Endodermal cell (in vitro differentiated cells): ENCODE results near the gene TPSB2. TPM values are rescaled to one million over a fixed set of nuclear protein-coding genes. Genes with fewer than 3 reads are reported as not detected.
A peak's percentile ranks its signal among the peaks of the same experiment; 100 is the strongest.
"Not testable (repeated sequence)": the region's sequence is repeated elsewhere in the genome, so short reads cannot be mapped to it uniquely, and the experiment has no call there.

Experiments
- DNase-seq: peaks from one replicate; pipeline ENCODE4 v3.0.0-alpha.2; 2017
- H3K27ac ChIP-seq: 2 replicates; pipeline ENCODE4 v1.5.1; 2013; ENCODE audit warnings: mild to moderate bottlenecking, low read depth, low read length, moderate library complexity
- H3K27me3 ChIP-seq: 2 replicates; pipeline ENCODE4 v1.6.1; 2013; ENCODE audit warnings: mild to moderate bottlenecking, low read length, moderate library complexity; ENCODE audit not compliant: insufficient read depth, control insufficient read depth, poor library complexity, severe bottlenecking
- H3K36me3 ChIP-seq: 2 replicates; pipeline ENCODE4 v1.7.0; 2013; ENCODE audit warnings: mild to moderate bottlenecking, low read length, moderate library complexity; ENCODE audit not compliant: control insufficient read depth, insufficient read depth
- H3K4me1 ChIP-seq: one replicate; pipeline ENCODE4 v1.7.0; 2013; ENCODE audit warnings: low read length; ENCODE audit not compliant: control insufficient read depth, insufficient read depth
- H3K4me3 ChIP-seq: 2 replicates; pipeline ENCODE4 v1.5.1; 2013; ENCODE audit warnings: mild to moderate bottlenecking, low read length, moderate library complexity
- H3K9ac ChIP-seq: 2 replicates; pipeline ENCODE4 v1.6.1; 2013; ENCODE audit warnings: mild to moderate bottlenecking, low read length, moderate library complexity; ENCODE audit not compliant: poor library complexity, severe bottlenecking; ENCODE audit errors: extremely low read depth
- H3K9me3 ChIP-seq: 2 replicates; pipeline ENCODE4 v1.6.1; 2013; ENCODE audit warnings: mild to moderate bottlenecking, low read length, moderate library complexity; ENCODE audit not compliant: control insufficient read depth
- H3K27ac Mint-ChIP-seq: 2 replicates; pipeline ENCODE4 v1.8.0; 2020; ENCODE audit warnings: mixed read lengths
- H3K27me3 Mint-ChIP-seq: 2 replicates; pipeline ENCODE4 v1.8.0; 2021; ENCODE audit warnings: mild to moderate bottlenecking, mixed read lengths; ENCODE audit not compliant: insufficient read depth
- H3K36me3 Mint-ChIP-seq: 2 replicates; pipeline ENCODE4 v1.8.0; 2020; ENCODE audit warnings: low read depth, mixed read lengths
- H3K4me1 Mint-ChIP-seq: 2 replicates; pipeline ENCODE4 v1.8.0; 2020; ENCODE audit warnings: mixed read lengths
- H3K4me3 Mint-ChIP-seq: 2 replicates; pipeline ENCODE4 v1.8.0; 2020; ENCODE audit warnings: mild to moderate bottlenecking, moderate library complexity, mixed read lengths
- H3K9me3 Mint-ChIP-seq: 2 replicates; pipeline ENCODE4 v1.8.0; 2020; ENCODE audit warnings: mild to moderate bottlenecking, mixed read lengths
- WGBS, 2 experiments: methylation state at CpG; one replicate each; pipeline versions ENCODE4 v1.1.5 to v1.1.7; 2013; ENCODE audit warnings: missing lambda C conversion rate in 2 of 2, mixed read lengths in 1 of 2; ENCODE audit not compliant: insufficient coverage in 1 of 2, insufficient read length in 1 of 2; 5-methylcytosine and 5-hydroxymethylcytosine counted together
- long read RNA-seq, 4 experiments: library from polyadenylated mRNA in 2 of 4; library from RNA in 1 of 4; library from capped mRNA in 1 of 4; stranded (forward) in 3 of 4; unstranded in 1 of 4; transcript quantifications; one replicate each; pipeline ENCODE4 v2.0.0, GENCODE V29; 2020 to 2021; ENCODE audit warnings: inconsistent platforms in 1 of 4
- polyA plus RNA-seq, 2 experiments: library from polyadenylated mRNA; stranded (reverse); fragments of 50-300 nt; gene quantifications; one replicate each; pipeline ENCODE4 v1.2.3, GENCODE V29; 2013
- total RNA-seq, 2 donors: library from RNA; stranded (reverse); fragmentation: NEBNext Ultra II Directional in 1 of 2; extraction: Animal tissue kit (Norgen Biotek cat#: 25700) in 1 of 2; gene quantifications; 2 replicates in 1 of 2; 3 replicates in 1 of 2; pipeline ENCODE4 v1.2.1, GENCODE V29; 2021
- TF ChIP-seq, protein P1 (sequence below): fragments of 200-600 bp; sonication (generic); conservative IDR thresholded peaks from 2 replicates; pipeline ENCODE4 v1.5.0; 2021; ENCODE audit warnings: antibody characterized with exemption, mild to moderate bottlenecking

Gene TPSB2
- total RNA-seq: not detected
- polyA plus RNA-seq (2013, experiment 1 of 2): not detected
- polyA plus RNA-seq (2013, experiment 2 of 2): not detected
- long read RNA-seq, experiment 1: 0 reads
- long read RNA-seq, experiment 2: 0 reads
- long read RNA-seq, experiment 3: 0 reads
- long read RNA-seq, experiment 4: 0 reads

DNA sequence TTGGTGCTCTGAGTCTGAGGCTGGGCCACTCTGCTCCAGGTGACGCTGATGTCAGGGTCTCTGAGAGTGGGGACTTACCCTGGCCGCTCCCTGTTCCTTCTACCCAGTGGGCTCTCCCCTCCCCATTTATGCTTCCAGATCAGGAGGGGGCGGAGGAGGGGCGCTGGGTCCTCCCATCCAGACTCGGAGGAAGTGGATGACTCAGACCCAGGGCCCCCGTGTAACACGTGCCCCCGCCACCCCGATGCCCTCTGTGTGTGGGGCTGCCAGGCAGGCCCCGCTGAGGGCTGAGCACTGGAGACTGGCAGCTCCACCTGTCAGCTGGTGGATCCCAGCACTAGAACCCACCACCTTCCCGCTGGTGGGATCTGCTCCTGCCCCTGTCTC, at the start of gene TPSB2:
TPSB2 (minus strand) TSS at position 101 of the 387 bp plus-strand sequence. CDS start 233 bp downstream, outside the sequence.
- not testable (repeated sequence) for H3K4me1 ChIP-seq, H3K9ac ChIP-seq, H3K9me3 Mint-ChIP-seq, H3K36me3 ChIP-seq, H3K27ac Mint-ChIP-seq, H3K4me3 ChIP-seq, H3K4me3 Mint-ChIP-seq, H3K9me3 ChIP-seq, H3K4me1 Mint-ChIP-seq, DNase-seq, H3K36me3 Mint-ChIP-seq, H3K27ac ChIP-seq, H3K27me3 ChIP-seq
- peaks cover 13% of the 10 kb centered on the region for H3K27me3 Mint-ChIP-seq
- WGBS, 2 experiments: 29% methylated on average over 1 of the region's 11 CpGs; no CpG with 5 or more reads in 1 of the 2 experiments

DNA sequence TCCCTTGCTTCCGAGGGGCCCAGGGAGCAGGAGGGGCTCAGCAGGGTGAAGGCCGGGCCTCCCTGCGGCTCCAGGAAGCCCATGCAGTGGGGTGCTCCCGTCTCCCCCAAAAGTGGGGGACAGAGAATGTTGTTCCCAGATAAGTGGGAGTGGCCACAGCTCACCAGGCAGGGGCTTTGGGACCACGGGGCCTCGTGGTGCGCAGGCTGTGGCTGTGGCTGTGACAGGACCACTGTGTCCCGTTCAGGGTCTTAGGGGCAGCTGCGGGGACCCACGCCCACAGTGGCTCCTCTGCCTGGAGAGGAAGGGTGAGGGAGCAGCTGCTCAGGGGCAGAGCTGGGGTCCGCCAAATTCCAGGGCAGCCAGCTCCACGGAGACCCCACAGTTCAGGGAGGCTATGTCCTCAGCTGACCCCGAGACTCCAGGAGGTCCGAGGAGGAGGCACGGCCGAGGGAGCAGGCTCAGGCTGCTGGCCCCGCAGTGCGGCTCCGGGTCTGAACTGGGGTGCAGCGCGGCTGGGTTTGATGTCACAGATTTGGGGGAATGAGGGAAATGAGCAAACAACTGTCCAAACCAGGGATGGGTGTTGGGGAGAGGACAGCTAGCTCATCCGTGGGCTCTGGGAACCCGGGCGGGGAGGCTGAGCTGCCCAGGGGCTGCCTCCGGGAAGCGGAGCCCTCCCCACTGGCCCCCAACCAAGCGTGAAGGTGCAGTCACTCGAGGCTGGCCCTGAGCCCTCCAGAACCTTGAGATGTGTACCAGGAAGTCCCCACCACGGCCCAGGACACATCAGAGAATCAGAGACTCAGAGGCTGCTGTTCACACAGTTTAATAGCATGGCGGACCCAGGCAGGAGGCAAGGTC, 49.3 kb upstream of the TPSB2 start:
- no peaks in the 10 kb centered on the region for H3K36me3 ChIP-seq
- peaks cover 5% of the 10 kb centered on the region for H3K27me3 Mint-ChIP-seq
- H3K36me3 Mint-ChIP-seq: no peaks in the 10 kb centered on the region
- peaks cover 10% of the 10 kb centered on the region for H3K4me1 Mint-ChIP-seq
- H3K27ac Mint-ChIP-seq: no peak overlapping the region
- no peak overlapping the region for H3K9ac ChIP-seq
- no peaks in the 10 kb centered on the region for H3K4me1 ChIP-seq
- no peak overlapping the region for H3K4me3 Mint-ChIP-seq
- WGBS, 2 experiments: 91 to 95% methylated on average over 17 to 30 of the region's 30 CpGs
- H3K9me3 ChIP-seq: no peaks in the 10 kb centered on the region
- TF ChIP-seq, protein P1, sequence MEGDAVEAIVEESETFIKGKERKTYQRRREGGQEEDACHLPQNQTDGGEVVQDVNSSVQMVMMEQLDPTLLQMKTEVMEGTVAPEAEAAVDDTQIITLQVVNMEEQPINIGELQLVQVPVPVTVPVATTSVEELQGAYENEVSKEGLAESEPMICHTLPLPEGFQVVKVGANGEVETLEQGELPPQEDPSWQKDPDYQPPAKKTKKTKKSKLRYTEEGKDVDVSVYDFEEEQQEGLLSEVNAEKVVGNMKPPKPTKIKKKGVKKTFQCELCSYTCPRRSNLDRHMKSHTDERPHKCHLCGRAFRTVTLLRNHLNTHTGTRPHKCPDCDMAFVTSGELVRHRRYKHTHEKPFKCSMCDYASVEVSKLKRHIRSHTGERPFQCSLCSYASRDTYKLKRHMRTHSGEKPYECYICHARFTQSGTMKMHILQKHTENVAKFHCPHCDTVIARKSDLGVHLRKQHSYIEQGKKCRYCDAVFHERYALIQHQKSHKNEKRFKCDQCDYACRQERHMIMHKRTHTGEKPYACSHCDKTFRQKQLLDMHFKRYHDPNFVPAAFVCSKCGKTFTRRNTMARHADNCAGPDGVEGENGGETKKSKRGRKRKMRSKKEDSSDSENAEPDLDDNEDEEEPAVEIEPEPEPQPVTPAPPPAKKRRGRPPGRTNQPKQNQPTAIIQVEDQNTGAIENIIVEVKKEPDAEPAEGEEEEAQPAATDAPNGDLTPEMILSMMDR: no peak
- H3K27me3 ChIP-seq: no peaks in the 10 kb centered on the region
- H3K27ac ChIP-seq: no peak overlapping the region
- no peak overlapping the region for H3K4me3 ChIP-seq
- no peak for DNase-seq
- no peaks in the 10 kb centered on the region for H3K9me3 Mint-ChIP-seq

DNA sequence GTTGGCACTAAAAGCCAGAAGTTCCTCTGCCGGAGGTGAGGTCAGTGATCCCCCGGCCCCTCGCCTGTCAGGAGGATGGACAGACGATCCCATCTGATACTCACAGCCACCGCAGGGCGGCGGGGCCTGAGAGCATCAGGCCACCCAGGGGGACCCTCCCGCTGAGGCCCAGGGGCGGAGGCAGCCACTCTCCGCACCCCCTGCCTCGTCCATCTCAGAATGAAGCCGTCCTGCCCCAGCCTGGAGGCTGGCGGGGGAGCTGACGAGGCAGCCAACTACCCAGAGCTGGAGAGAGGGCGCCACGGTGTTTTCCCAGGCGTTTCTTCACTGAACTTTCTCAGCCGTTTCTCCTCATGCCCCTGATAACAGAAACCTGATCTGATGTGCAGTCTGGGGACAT, 48.5 kb upstream of the TPSB2 start:
- Histone ChIP-seq H3K9me3 (no peaks in the 10 kb centered on the region), H3K4me3 (no peak overlapping the region), H3K27me3 (peaks cover 4% of the 10 kb centered on the region), H3K27ac (no peak overlapping the region), H3K9ac (no peak overlapping the region), H3K4me1 (no peaks in the 10 kb centered on the region), H3K36me3 (no peaks in the 10 kb centered on the region)
- H3K9me3 Mint-ChIP-seq: no peaks in the 10 kb centered on the region
- H3K4me1 Mint-ChIP-seq: peaks cover 6% of the 10 kb centered on the region
- H3K36me3 Mint-ChIP-seq: no peaks in the 10 kb centered on the region
- WGBS, 2 experiments: 30 to 46% methylated on average over 12 to 18 of the region's 18 CpGs
- TF ChIP-seq, protein P1: peak; percentile 37
- H3K27ac Mint-ChIP-seq: no peak overlapping the region
- peaks cover 5% of the 10 kb centered on the region for H3K27me3 Mint-ChIP-seq
- DNase-seq: peak; percentile 69
- H3K4me3 Mint-ChIP-seq: no peak overlapping the region
